ENCODE results near the gene CCNY.

DNA sequence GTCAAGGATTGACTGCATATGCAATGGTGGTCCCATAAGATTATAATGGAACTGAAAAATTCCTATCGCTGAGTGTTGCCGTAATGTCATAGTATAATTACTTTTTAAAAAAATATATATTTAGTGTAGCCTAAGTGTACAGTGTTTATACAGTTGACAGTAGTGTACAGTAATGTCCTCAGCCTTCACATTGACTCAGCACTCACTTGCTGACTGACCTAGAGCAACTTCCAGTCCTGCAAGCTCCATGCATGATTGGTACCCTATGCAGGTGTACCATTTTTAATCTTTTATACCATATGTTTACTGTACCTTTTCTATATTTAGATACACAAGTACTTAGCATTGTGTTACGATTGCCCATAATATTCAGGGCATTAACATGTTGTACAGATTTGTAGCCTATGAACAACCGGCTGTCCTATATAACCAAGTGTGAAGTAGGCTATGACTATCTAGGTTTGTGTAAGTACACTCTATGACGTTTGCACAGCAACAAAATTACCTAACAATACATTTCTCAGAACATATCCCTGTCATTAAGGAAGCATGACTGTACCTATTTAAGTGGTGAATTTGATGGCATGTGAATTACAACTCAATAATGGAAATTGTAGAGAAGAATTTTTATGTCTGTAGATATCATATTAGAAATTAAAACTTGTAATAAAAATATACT, 40.9 kb downstream of the CCNY start:
- TF ChIP-seq, protein P1, sequence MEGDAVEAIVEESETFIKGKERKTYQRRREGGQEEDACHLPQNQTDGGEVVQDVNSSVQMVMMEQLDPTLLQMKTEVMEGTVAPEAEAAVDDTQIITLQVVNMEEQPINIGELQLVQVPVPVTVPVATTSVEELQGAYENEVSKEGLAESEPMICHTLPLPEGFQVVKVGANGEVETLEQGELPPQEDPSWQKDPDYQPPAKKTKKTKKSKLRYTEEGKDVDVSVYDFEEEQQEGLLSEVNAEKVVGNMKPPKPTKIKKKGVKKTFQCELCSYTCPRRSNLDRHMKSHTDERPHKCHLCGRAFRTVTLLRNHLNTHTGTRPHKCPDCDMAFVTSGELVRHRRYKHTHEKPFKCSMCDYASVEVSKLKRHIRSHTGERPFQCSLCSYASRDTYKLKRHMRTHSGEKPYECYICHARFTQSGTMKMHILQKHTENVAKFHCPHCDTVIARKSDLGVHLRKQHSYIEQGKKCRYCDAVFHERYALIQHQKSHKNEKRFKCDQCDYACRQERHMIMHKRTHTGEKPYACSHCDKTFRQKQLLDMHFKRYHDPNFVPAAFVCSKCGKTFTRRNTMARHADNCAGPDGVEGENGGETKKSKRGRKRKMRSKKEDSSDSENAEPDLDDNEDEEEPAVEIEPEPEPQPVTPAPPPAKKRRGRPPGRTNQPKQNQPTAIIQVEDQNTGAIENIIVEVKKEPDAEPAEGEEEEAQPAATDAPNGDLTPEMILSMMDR (IDR thresholded peaks at IDR 0.05; ENCODE audit: insufficient read depth, low read depth, low read length) = no peak
- no peak for TF ChIP-seq EZH2 (IDR thresholded peaks at IDR 0.05; ENCODE audit: insufficient read depth, low read length)

Data from astrocyte (in vitro differentiated cells and primary cell).